GM12874 (cell line): ENCODE results near the gene FDX2.

ENCODE experiments used
- CTCF ChIP-seq: IDR thresholded peaks from 2 replicates; pipeline ENCODE4 v1.5.1; 2011; ENCODE audit warnings: low read depth, mild to moderate bottlenecking, control low read depth, low read length, moderate library complexity; ENCODE audit not compliant: insufficient read depth

FDX2 gene

GRCh38 chr19:10320602-10321416, 5.0 kb upstream of the FDX2 start:
- TF ChIP-seq CTCF, result no peak

- TF ChIP-seq CTCF, result no peak
These were observed 3.2 kb upstream of the FDX2 start for GRCh38 chr19:10318807-10319682.

GRCh38 chr19:10317857-10318462, 2.1 kb upstream of the FDX2 start:
- no peak for TF ChIP-seq CTCF

GRCh38 chr19:10317045-10317856, 1.4 kb upstream of the FDX2 start:
- no peak for TF ChIP-seq CTCF

- TF ChIP-seq CTCF, result no peak
These were observed 622 bp upstream of the FDX2 start for GRCh38 chr19:10316229-10317044.

- TF ChIP-seq CTCF, result no peak
These were observed 6.4 kb downstream of the FDX2 start, which contains the start of gene ZGLP1 for GRCh38 chr19:10309423-10309822. ZGLP1 (minus strand) TSS chr19:10309815.
